ENCODE results near the gene OSBPL9. TPM values are rescaled to one million over a fixed set of nuclear protein-coding genes. Genes with fewer than 3 reads are reported as not detected.

OSBPL9 gene
- total and polyA plus RNA-seq, 5 donors = 46.1 to 68.8 (median 61.3) TPM

- intact Hi-C loops (cut with DNase I) = loop anchor here in 1 of 4 donors (10.0 kb wide), 1 partner anchor 121 kb away; no protein-coding TSS in a partner anchor
- Histone ChIP-seq H3K9me3 (ENCODE audit: control insufficient read depth, low read length) (no peaks in the 10 kb centered on the region), H3K4me3 (ENCODE audit: low read length) (no peak overlapping the region), H3K27ac (ENCODE audit: low read length) (no peak overlapping the region), H3K4me1 (ENCODE audit: control insufficient read depth, insufficient read depth, low read length) (peaks cover 4% of the 10 kb centered on the region), H3K27me3 (ENCODE audit: control insufficient read depth, insufficient read depth) (no peaks in the 10 kb centered on the region)
- WGBS = 61% methylated on average over 1 of the region's 1 CpG
- no peak for DNase-seq
- no peak for ATAC-seq
These were observed 6.6 kb downstream of the OSBPL9 start for GRCh38 chr1:51623450-51623849.

- no peak for DNase-seq
- no peak for ATAC-seq
- H3K27me3 ChIP-seq (ENCODE audit: control insufficient read depth, insufficient read depth) = no peaks in the 10 kb centered on the region
- H3K4me3 ChIP-seq (ENCODE audit: low read length) = no peak overlapping the region
- no peak overlapping the region for H3K27ac ChIP-seq (ENCODE audit: low read length)
- WGBS = 75% methylated on average over 1 of the region's 1 CpG
- intact Hi-C loops (cut with DNase I) = loop anchor here in 1 of 4 donors (10.0 kb wide), 1 partner anchor 120 kb away; no protein-coding TSS in a partner anchor
- H3K4me1 ChIP-seq (ENCODE audit: control insufficient read depth, insufficient read depth, low read length) = peaks cover 5% of the 10 kb centered on the region
- no peaks in the 10 kb centered on the region for H3K9me3 ChIP-seq (ENCODE audit: control insufficient read depth, low read length)
These were observed 8.0 kb downstream of the OSBPL9 start for GRCh38 chr1:51624855-51625254.

GRCh38 chr1:51627672-51628071 lies 10.8 kb downstream of the OSBPL9 start:
- Histone ChIP-seq H3K9me3 (ENCODE audit: control insufficient read depth, low read length) (no peaks in the 10 kb centered on the region), H3K27me3 (ENCODE audit: control insufficient read depth, insufficient read depth) (no peaks in the 10 kb centered on the region), H3K4me3 (ENCODE audit: low read length) (no peak overlapping the region), H3K27ac (ENCODE audit: low read length) (no peak overlapping the region), H3K4me1 (ENCODE audit: control insufficient read depth, insufficient read depth, low read length) (peaks cover 6% of the 10 kb centered on the region)
- ATAC-seq (peak in 1 of 2 donors; percentile 31), DNase-seq (no peak)
- intact Hi-C loops (cut with DNase I) = loop anchor here in 1 of 4 donors (10.0 kb wide), 1 partner anchor 117 kb away; no protein-coding TSS in a partner anchor
- 67% methylated on average over 2 of the region's 2 CpGs for WGBS

- no peak overlapping the region for H3K4me3 ChIP-seq (ENCODE audit: low read length)
- 92% methylated on average over 8 of the region's 8 CpGs for WGBS
- H3K27me3 ChIP-seq (ENCODE audit: control insufficient read depth, insufficient read depth) = no peaks in the 10 kb centered on the region
- no peak for ATAC-seq
- H3K9me3 ChIP-seq (ENCODE audit: control insufficient read depth, low read length) = no peaks in the 10 kb centered on the region
- intact Hi-C loops (cut with DNase I) = loop anchor here in 1 of 4 donors (10.0 kb wide), 1 partner anchor 116 kb away; no protein-coding TSS in a partner anchor
- no peak overlapping the region for H3K27ac ChIP-seq (ENCODE audit: low read length)
- H3K4me1 ChIP-seq (ENCODE audit: control insufficient read depth, insufficient read depth, low read length) = peaks cover 6% of the 10 kb centered on the region
- no peak for DNase-seq
These were observed 12.1 kb downstream of the OSBPL9 start for GRCh38 chr1:51628715-51629590.

GRCh38 chr1:51629918-51630317 lies 13.0 kb downstream of the OSBPL9 start:
- H3K4me3 ChIP-seq (ENCODE audit: low read length) = no peak overlapping the region
- no peak overlapping the region for H3K27ac ChIP-seq (ENCODE audit: low read length)
- no peaks in the 10 kb centered on the region for H3K27me3 ChIP-seq (ENCODE audit: control insufficient read depth, insufficient read depth)
- peaks cover 12% of the 10 kb centered on the region for H3K4me1 ChIP-seq (ENCODE audit: control insufficient read depth, insufficient read depth, low read length)
- no peak for ATAC-seq
- H3K9me3 ChIP-seq (ENCODE audit: control insufficient read depth, low read length) = no peaks in the 10 kb centered on the region
- 94% methylated on average over 4 of the region's 4 CpGs for WGBS
- DNase-seq = no peak
- intact Hi-C loops (cut with DNase I) = loop anchor here in 3 of 4 donors (5.0 to 10.0 kb wide), 3 partner anchors 115 to 137 kb away; no protein-coding TSS in a partner anchor

- H3K27me3 ChIP-seq (ENCODE audit: control insufficient read depth, insufficient read depth) = no peaks in the 10 kb centered on the region
- DNase-seq = no peak
- intact Hi-C loops (cut with DNase I) = loop anchor here in 2 of 4 donors (5.0 to 10.0 kb wide), 2 partner anchors 134 to 137 kb away; no protein-coding TSS in a partner anchor
- no peaks in the 10 kb centered on the region for H3K9me3 ChIP-seq (ENCODE audit: control insufficient read depth, low read length)
- no peak for ATAC-seq
- 90% methylated on average over 3 of the region's 3 CpGs for WGBS
- no peak overlapping the region for H3K4me3 ChIP-seq (ENCODE audit: low read length)
- peaks cover 13% of the 10 kb centered on the region for H3K4me1 ChIP-seq (ENCODE audit: control insufficient read depth, insufficient read depth, low read length)
- no peak overlapping the region for H3K27ac ChIP-seq (ENCODE audit: low read length)
These were observed 13.5 kb downstream of the OSBPL9 start for GRCh38 chr1:51630393-51630792.

- ATAC-seq (no peak), DNase-seq (no peak)
- Histone ChIP-seq H3K27me3 (ENCODE audit: control insufficient read depth, insufficient read depth) (no peaks in the 10 kb centered on the region), H3K27ac (ENCODE audit: low read length) (no peak overlapping the region), H3K9me3 (ENCODE audit: control insufficient read depth, low read length) (no peaks in the 10 kb centered on the region), H3K4me3 (ENCODE audit: low read length) (no peak overlapping the region), H3K4me1 (ENCODE audit: control insufficient read depth, insufficient read depth, low read length) (peaks cover 11% of the 10 kb centered on the region)
- intact Hi-C loops (cut with DNase I) = loop anchor here in 2 of 4 donors (5.0 to 10.0 kb wide), 2 partner anchors 134 to 136 kb away; no protein-coding TSS in a partner anchor
- 90% methylated on average over 3 of the region's 3 CpGs for WGBS
These were observed 14.0 kb downstream of the OSBPL9 start for GRCh38 chr1:51630922-51631321.

- H3K4me3 ChIP-seq (ENCODE audit: low read length) = no peak overlapping the region
- H3K27ac ChIP-seq (ENCODE audit: low read length) = no peak overlapping the region
- ATAC-seq (no peak), DNase-seq (no peak)
- H3K27me3 ChIP-seq (ENCODE audit: control insufficient read depth, insufficient read depth) = no peaks in the 10 kb centered on the region
- peaks cover 11% of the 10 kb centered on the region for H3K4me1 ChIP-seq (ENCODE audit: control insufficient read depth, insufficient read depth, low read length)
- intact Hi-C loops (cut with DNase I) = loop anchor here in 2 of 4 donors (5.0 to 10.0 kb wide), 2 partner anchors 133 to 136 kb away; no protein-coding TSS in a partner anchor
- no peaks in the 10 kb centered on the region for H3K9me3 ChIP-seq (ENCODE audit: control insufficient read depth, low read length)
- 84% methylated on average over 1 of the region's 1 CpG for WGBS
These were observed 14.9 kb downstream of the OSBPL9 start for GRCh38 chr1:51631747-51632146.

- DNase-seq = no peak
- no peaks in the 10 kb centered on the region for H3K27me3 ChIP-seq (ENCODE audit: control insufficient read depth, insufficient read depth)
- peaks cover 10% of the 10 kb centered on the region for H3K4me1 ChIP-seq (ENCODE audit: control insufficient read depth, insufficient read depth, low read length)
- no peaks in the 10 kb centered on the region for H3K9me3 ChIP-seq (ENCODE audit: control insufficient read depth, low read length)
- no peak overlapping the region for H3K4me3 ChIP-seq (ENCODE audit: low read length)
- no peak overlapping the region for H3K27ac ChIP-seq (ENCODE audit: low read length)
- intact Hi-C loops (cut with DNase I) = loop anchor here in 2 of 4 donors (5.0 to 10.0 kb wide), 2 partner anchors 130 to 133 kb away; no protein-coding TSS in a partner anchor
- ATAC-seq = no peak
- WGBS = 91% methylated on average over 7 of the region's 7 CpGs
These were observed 17.7 kb downstream of the OSBPL9 start for GRCh38 chr1:51634618-51635017.

- ATAC-seq (no peak), DNase-seq (no peak)
- Histone ChIP-seq H3K4me1 (ENCODE audit: control insufficient read depth, insufficient read depth, low read length) (peaks cover 10% of the 10 kb centered on the region), H3K4me3 (ENCODE audit: low read length) (no peak overlapping the region), H3K27ac (ENCODE audit: low read length) (no peak overlapping the region), H3K27me3 (ENCODE audit: control insufficient read depth, insufficient read depth) (no peaks in the 10 kb centered on the region), H3K9me3 (ENCODE audit: control insufficient read depth, low read length) (no peaks in the 10 kb centered on the region)
- 85% methylated on average over 3 of the region's 3 CpGs for WGBS
- intact Hi-C loops (cut with DNase I) = loop anchor here in 1 of 4 donors (10.0 kb wide), 1 partner anchor 129 kb away; no protein-coding TSS in a partner anchor
These were observed 18.7 kb downstream of the OSBPL9 start for GRCh38 chr1:51635615-51636014.

- Histone ChIP-seq H3K4me1 (ENCODE audit: control insufficient read depth, insufficient read depth, low read length) (peaks cover 7% of the 10 kb centered on the region), H3K27me3 (ENCODE audit: control insufficient read depth, insufficient read depth) (no peaks in the 10 kb centered on the region), H3K27ac (ENCODE audit: low read length) (no peak overlapping the region), H3K9me3 (ENCODE audit: control insufficient read depth, low read length) (no peaks in the 10 kb centered on the region), H3K4me3 (ENCODE audit: low read length) (no peak overlapping the region)
- WGBS = 99% methylated on average over 2 of the region's 2 CpGs
- ATAC-seq (no peak), DNase-seq (no peak)
- intact Hi-C loops (cut with DNase I) = loop anchor here in 1 of 4 donors (10.0 kb wide), 1 partner anchor 129 kb away; no protein-coding TSS in a partner anchor
These were observed 19.3 kb downstream of the OSBPL9 start for GRCh38 chr1:51636191-51636590.
